Osteocyte (in vitro differentiated cells): Measurements from ENCODE around the gene PREX1. TPM values are rescaled to one million over a fixed set of nuclear protein-coding genes. Genes with fewer than 3 reads are reported as not detected.
A peak's percentile ranks its signal among the peaks of the same experiment; 100 is the strongest.

ENCODE experiments used
- DNase-seq: peaks from one replicate; pipeline ENCODE4 v3.0.0; 2021; ENCODE audit warnings: mixed read lengths; ENCODE audit not compliant: unreplicated experiment; ENCODE audit errors: extremely low spot score
- H3K27ac Mint-ChIP-seq: one replicate; pipeline ENCODE4 v1.8.0; 2021; ENCODE audit warnings: mild to moderate bottlenecking, mixed read lengths; ENCODE audit not compliant: unreplicated experiment
- H3K27me3 Mint-ChIP-seq: one replicate; pipeline ENCODE4 v1.8.0; 2021; ENCODE audit warnings: mixed read lengths; ENCODE audit not compliant: unreplicated experiment
- H3K36me3 Mint-ChIP-seq: one replicate; pipeline ENCODE4 v1.8.0; 2021; ENCODE audit warnings: mixed read lengths; ENCODE audit not compliant: unreplicated experiment
- H3K4me1 Mint-ChIP-seq: one replicate; pipeline ENCODE4 v1.8.0; 2021; ENCODE audit warnings: mixed read lengths; ENCODE audit not compliant: unreplicated experiment
- H3K4me3 Mint-ChIP-seq: one replicate; pipeline ENCODE4 v1.8.0; 2021; ENCODE audit warnings: mild to moderate bottlenecking, moderate library complexity, mixed read lengths; ENCODE audit not compliant: unreplicated experiment
- H3K9me3 Mint-ChIP-seq: one replicate; pipeline ENCODE4 v1.8.0; 2021; ENCODE audit warnings: mixed read lengths; ENCODE audit not compliant: unreplicated experiment
- total RNA-seq: library from RNA; stranded (reverse); gene quantifications from 2 replicates; pipeline ENCODE4 v1.2.1, GENCODE V29; 2021
- TF ChIP-seq, protein P1 (sequence below): fragments of 200-600 bp; sonication (generic); IDR thresholded peaks from 2 replicates; pipeline ENCODE4 v1.5.0; 2021; ENCODE audit warnings: antibody characterized with exemption, mild to moderate bottlenecking, moderate library complexity

Gene PREX1
- total RNA-seq, 1 donor from 2014 or later, result 24.2 TPM

DNA sequence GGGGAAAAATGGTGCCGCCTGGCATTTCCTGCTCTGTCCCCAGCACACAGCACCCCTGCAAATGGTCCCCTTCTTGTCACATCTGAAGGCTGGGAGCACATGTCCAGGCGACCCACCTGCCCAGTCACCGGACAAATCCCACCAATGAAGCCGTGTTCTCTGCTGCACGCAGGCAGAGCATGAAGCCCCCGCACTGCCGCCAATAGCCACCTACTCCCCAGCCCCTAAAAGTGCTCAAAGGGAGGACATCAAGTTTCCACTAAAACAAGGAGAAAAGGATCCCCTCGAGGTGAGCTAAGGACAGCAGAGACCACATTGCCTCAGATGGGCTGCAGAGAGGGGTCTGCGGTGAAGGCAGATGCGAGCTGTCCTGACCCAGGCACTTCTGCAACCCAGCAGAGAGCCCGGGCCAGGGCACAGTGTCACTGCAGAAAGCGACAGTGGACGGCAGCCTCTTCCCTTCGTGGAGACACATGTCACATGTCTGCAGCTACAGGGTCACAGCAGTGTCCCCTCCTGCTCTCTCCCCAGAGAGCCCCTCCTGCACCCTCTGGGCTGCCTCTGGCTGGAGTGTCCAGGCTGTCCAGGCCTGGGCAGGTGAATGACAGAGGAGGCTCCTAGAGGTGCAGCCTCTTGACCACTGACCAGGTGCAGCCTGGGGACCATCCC, 221.5 kb downstream of the PREX1 start:
- DNase-seq, result no peak
- peaks cover 56% of the 10 kb centered on the region for H3K27me3 Mint-ChIP-seq
- no peaks in the 10 kb centered on the region for H3K4me1 Mint-ChIP-seq
- no peaks in the 10 kb centered on the region for H3K9me3 Mint-ChIP-seq
- no peak overlapping the region for H3K27ac Mint-ChIP-seq
- no peak overlapping the region for H3K4me3 Mint-ChIP-seq
- no peaks in the 10 kb centered on the region for H3K36me3 Mint-ChIP-seq
- TF ChIP-seq, protein P1, sequence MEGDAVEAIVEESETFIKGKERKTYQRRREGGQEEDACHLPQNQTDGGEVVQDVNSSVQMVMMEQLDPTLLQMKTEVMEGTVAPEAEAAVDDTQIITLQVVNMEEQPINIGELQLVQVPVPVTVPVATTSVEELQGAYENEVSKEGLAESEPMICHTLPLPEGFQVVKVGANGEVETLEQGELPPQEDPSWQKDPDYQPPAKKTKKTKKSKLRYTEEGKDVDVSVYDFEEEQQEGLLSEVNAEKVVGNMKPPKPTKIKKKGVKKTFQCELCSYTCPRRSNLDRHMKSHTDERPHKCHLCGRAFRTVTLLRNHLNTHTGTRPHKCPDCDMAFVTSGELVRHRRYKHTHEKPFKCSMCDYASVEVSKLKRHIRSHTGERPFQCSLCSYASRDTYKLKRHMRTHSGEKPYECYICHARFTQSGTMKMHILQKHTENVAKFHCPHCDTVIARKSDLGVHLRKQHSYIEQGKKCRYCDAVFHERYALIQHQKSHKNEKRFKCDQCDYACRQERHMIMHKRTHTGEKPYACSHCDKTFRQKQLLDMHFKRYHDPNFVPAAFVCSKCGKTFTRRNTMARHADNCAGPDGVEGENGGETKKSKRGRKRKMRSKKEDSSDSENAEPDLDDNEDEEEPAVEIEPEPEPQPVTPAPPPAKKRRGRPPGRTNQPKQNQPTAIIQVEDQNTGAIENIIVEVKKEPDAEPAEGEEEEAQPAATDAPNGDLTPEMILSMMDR, result no peak

DNA sequence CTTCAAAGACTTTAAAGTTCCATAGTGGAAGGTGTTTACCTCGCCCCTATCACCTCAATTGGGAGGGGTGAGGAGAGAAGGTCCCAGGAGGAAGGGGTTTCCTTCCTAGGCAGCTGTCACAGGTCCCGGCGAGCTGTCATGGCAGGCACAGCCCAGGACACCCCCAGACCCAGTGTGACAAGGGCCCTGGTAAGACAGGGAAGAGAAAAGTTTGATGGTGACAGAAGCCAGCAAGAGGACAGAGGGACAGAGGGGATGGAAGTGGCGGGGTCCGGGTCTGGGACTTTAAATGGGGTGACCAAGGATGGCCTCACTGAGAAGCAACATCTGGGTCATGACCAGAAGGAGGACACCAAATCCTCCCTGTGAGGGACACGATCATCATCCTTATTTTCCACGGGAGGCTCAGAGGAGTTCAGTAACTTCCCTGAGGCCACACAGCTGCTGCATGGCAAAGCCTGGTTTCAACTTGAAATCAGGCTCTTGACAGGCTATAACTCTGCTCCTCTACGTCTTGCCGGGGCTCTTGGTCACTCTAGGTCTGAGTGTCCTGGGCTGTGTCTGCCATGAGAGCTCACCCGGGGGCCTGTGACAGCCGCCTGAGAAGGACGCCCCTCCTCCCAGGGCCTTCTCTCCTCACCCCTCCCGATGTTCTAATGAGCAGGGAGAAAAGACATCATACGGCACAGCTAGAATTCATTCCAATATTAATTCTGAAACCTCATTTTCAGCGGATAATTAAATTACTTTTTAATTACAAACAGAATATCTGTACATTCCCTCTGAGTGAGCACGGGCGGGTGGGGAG, 222.2 kb downstream of the PREX1 start:
- H3K4me1 Mint-ChIP-seq, result no peaks in the 10 kb centered on the region
- no peaks in the 10 kb centered on the region for H3K36me3 Mint-ChIP-seq
- H3K9me3 Mint-ChIP-seq, result no peaks in the 10 kb centered on the region
- no peak overlapping the region for H3K27ac Mint-ChIP-seq
- no peak overlapping the region for H3K4me3 Mint-ChIP-seq
- DNase-seq, result no peak
- TF ChIP-seq, protein P1, result no peak
- peaks cover 56% of the 10 kb centered on the region for H3K27me3 Mint-ChIP-seq

DNA sequence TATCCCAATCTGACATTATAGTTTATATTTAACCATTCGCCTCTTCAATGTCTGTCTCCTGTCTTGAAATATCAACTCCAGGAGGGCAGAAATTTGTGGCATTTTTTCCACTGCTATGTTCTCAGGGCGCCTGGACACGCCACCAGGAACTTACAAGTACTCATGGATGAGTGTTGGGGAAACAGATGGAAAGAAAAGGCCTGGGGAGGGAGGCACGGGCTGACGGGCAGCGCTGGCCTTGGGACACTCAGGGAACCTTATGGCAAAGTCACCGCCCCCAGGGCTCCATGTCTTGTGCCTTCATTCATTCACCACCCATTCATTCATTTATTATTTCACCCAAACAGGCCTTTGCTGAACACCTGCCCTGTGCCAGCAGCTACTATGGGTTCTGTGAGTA, 222.9 kb downstream of the PREX1 start:
- no peak overlapping the region for H3K27ac Mint-ChIP-seq
- no peaks in the 10 kb centered on the region for H3K4me1 Mint-ChIP-seq
- no peaks in the 10 kb centered on the region for H3K9me3 Mint-ChIP-seq
- DNase-seq, result peak; percentile 63
- no peak overlapping the region for H3K4me3 Mint-ChIP-seq
- TF ChIP-seq, protein P1, result no peak
- H3K36me3 Mint-ChIP-seq, result no peaks in the 10 kb centered on the region
- peaks cover 54% of the 10 kb centered on the region for H3K27me3 Mint-ChIP-seq

DNA sequence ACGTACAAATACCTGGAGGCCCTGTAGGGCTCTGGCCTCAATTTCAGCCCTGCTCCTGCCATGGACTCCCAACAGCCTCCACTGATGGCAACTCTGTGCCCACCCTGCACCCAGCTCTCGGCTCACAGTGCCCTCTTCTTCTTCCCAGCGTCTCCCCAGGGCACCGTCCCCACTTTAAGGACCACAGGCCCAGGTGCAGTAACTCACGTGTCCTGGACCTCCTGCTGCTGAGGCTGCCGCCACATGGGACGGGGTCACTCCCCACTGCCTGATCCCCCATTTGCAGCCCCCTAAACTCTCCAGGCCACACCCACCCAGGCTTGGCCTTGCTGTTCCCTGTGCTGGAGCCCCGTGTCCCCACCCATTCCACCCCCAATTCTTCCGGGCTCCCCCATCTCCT, 223.4 kb downstream of the PREX1 start:
- peak; percentile 80 for DNase-seq
- Mint-ChIP-seq H3K4me3 (no peak overlapping the region), H3K27me3 (peaks cover 52% of the 10 kb centered on the region), H3K4me1 (no peaks in the 10 kb centered on the region), H3K36me3 (no peaks in the 10 kb centered on the region), H3K27ac (no peak overlapping the region), H3K9me3 (no peaks in the 10 kb centered on the region)
- TF ChIP-seq, protein P1, result no peak

DNA sequence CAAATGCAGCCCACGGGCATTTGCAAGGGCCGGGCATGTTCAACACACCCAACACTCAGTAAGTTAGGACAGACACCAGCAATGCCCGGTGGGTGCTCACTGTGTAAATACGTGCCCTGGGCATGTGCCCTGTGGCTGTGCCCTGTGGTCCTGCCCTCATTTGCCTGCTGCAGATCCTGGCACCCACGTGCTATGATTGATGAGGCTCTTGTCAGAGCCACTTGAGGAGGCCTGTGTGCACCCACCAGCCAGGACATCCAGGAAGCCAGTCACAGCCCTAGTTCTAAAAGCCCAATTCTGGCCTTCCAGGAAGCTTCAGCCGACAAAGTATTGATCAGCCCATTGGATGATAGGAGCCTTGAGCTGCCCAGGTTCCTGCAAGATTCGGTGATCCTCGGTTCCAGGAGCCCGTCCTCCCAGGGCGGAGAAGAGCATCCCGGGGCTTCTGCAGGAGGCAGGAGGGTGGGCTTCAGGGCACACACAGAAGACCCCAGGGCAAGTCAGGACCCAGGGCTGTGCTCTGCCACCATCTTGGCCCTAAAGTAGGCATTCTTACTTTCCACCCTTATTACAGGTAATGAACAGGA, 223.9 kb downstream of the PREX1 start:
- no peak overlapping the region for H3K27ac Mint-ChIP-seq

More for the DNA sequence above, 223.9 kb downstream of the PREX1 start:
- TF ChIP-seq, protein P1, result no peak
- H3K36me3 Mint-ChIP-seq, result no peaks in the 10 kb centered on the region
- no peaks in the 10 kb centered on the region for H3K9me3 Mint-ChIP-seq
- H3K4me1 Mint-ChIP-seq, result no peaks in the 10 kb centered on the region
- H3K4me3 Mint-ChIP-seq, result no peak overlapping the region
- DNase-seq, result no peak
- peaks cover 50% of the 10 kb centered on the region for H3K27me3 Mint-ChIP-seq
